ENCODE results near the gene HCRTR1. TPM values are rescaled to one million over a fixed set of nuclear protein-coding genes. Genes with fewer than 3 reads are reported as not detected.

HCRTR1 gene
- total RNA-seq, 1 experiment from 2014 or later = not detected

GRCh38 chr1:31667065-31667785 lies 49.7 kb downstream of the HCRTR1 start:
- no peaks in the 10 kb centered on the region for H3K27me3 ChIP-seq (ENCODE audit: control insufficient read depth, insufficient read depth, low read length)
- H3K36me3 ChIP-seq (replicated peaks; ENCODE audit: control insufficient read depth, insufficient read depth, low read length) = no peaks in the 10 kb centered on the region
- no peak overlapping the region for H3K4me3 ChIP-seq (ENCODE audit: insufficient read depth, low read depth, low read length)
- DNase-seq = no peak

- DNase-seq = no peak
- Histone ChIP-seq H3K4me3 (ENCODE audit: insufficient read depth, low read depth, low read length) (no peak overlapping the region), H3K27me3 (ENCODE audit: control insufficient read depth, insufficient read depth, low read length) (no peaks in the 10 kb centered on the region), H3K36me3 (replicated peaks; ENCODE audit: control insufficient read depth, insufficient read depth, low read length) (no peaks in the 10 kb centered on the region)
Observed at GRCh38 chr1:31668303-31668883, 50.9 kb downstream of the HCRTR1 start.

GRCh38 chr1:31669433-31669785 lies 51.9 kb downstream of the HCRTR1 start:
- Histone ChIP-seq H3K36me3 (replicated peaks; ENCODE audit: control insufficient read depth, insufficient read depth, low read length) (no peaks in the 10 kb centered on the region), H3K27me3 (ENCODE audit: control insufficient read depth, insufficient read depth, low read length) (no peaks in the 10 kb centered on the region), H3K4me3 (ENCODE audit: insufficient read depth, low read depth, low read length) (no peak overlapping the region)
- DNase-seq = no peak

- Histone ChIP-seq H3K27me3 (ENCODE audit: control insufficient read depth, insufficient read depth, low read length) (no peaks in the 10 kb centered on the region), H3K36me3 (replicated peaks; ENCODE audit: control insufficient read depth, insufficient read depth, low read length) (no peaks in the 10 kb centered on the region), H3K4me3 (ENCODE audit: insufficient read depth, low read depth, low read length) (no peak overlapping the region)
- DNase-seq = peak; percentile 78
Observed at GRCh38 chr1:31669786-31670592, 52.5 kb downstream of the HCRTR1 start.

- no peak for DNase-seq
- no peak overlapping the region for H3K4me3 ChIP-seq (ENCODE audit: insufficient read depth, low read depth, low read length)
- H3K27me3 ChIP-seq (ENCODE audit: control insufficient read depth, insufficient read depth, low read length) = no peaks in the 10 kb centered on the region
- no peaks in the 10 kb centered on the region for H3K36me3 ChIP-seq (replicated peaks; ENCODE audit: control insufficient read depth, insufficient read depth, low read length)
Observed at GRCh38 chr1:31670593-31670964, 53.1 kb downstream of the HCRTR1 start.

- Histone ChIP-seq H3K27me3 (ENCODE audit: control insufficient read depth, insufficient read depth, low read length) (no peaks in the 10 kb centered on the region), H3K36me3 (replicated peaks; ENCODE audit: control insufficient read depth, insufficient read depth, low read length) (no peaks in the 10 kb centered on the region), H3K4me3 (ENCODE audit: insufficient read depth, low read depth, low read length) (no peak overlapping the region)
- peak; percentile 52 for DNase-seq
Observed at GRCh38 chr1:31671147-31671546, 53.7 kb downstream of the HCRTR1 start.

- no peaks in the 10 kb centered on the region for H3K27me3 ChIP-seq (ENCODE audit: control insufficient read depth, insufficient read depth, low read length)
- no peak for DNase-seq
- no peaks in the 10 kb centered on the region for H3K36me3 ChIP-seq (replicated peaks; ENCODE audit: control insufficient read depth, insufficient read depth, low read length)
- no peak overlapping the region for H3K4me3 ChIP-seq (ENCODE audit: insufficient read depth, low read depth, low read length)
Observed at GRCh38 chr1:31671561-31672201, 54.2 kb downstream of the HCRTR1 start.

GRCh38 chr1:31672986-31673385 lies 55.5 kb downstream of the HCRTR1 start:
- DNase-seq = peak; percentile 66
- Histone ChIP-seq H3K27me3 (ENCODE audit: control insufficient read depth, insufficient read depth, low read length) (no peaks in the 10 kb centered on the region), H3K4me3 (ENCODE audit: insufficient read depth, low read depth, low read length) (no peak overlapping the region), H3K36me3 (replicated peaks; ENCODE audit: control insufficient read depth, insufficient read depth, low read length) (no peaks in the 10 kb centered on the region)

- no peak for DNase-seq
- H3K27me3 ChIP-seq (ENCODE audit: control insufficient read depth, insufficient read depth, low read length) = no peaks in the 10 kb centered on the region
- no peak overlapping the region for H3K4me3 ChIP-seq (ENCODE audit: insufficient read depth, low read depth, low read length)
- H3K36me3 ChIP-seq (replicated peaks; ENCODE audit: control insufficient read depth, insufficient read depth, low read length) = no peaks in the 10 kb centered on the region
Observed at GRCh38 chr1:31673433-31673832, 55.9 kb downstream of the HCRTR1 start.

- Histone ChIP-seq H3K4me3 (ENCODE audit: insufficient read depth, low read depth, low read length) (no peak overlapping the region), H3K27me3 (ENCODE audit: control insufficient read depth, insufficient read depth, low read length) (no peaks in the 10 kb centered on the region), H3K36me3 (replicated peaks; ENCODE audit: control insufficient read depth, insufficient read depth, low read length) (no peaks in the 10 kb centered on the region; the same call in 1 of the 2 replicates)
- peak; percentile 64 for DNase-seq
Observed at GRCh38 chr1:31674626-31675025, 57.1 kb downstream of the HCRTR1 start.

GRCh38 chr1:31675161-31675560 lies 57.7 kb downstream of the HCRTR1 start:
- Histone ChIP-seq H3K4me3 (ENCODE audit: insufficient read depth, low read depth, low read length) (no peak overlapping the region), H3K27me3 (ENCODE audit: control insufficient read depth, insufficient read depth, low read length) (no peaks in the 10 kb centered on the region), H3K36me3 (replicated peaks; ENCODE audit: control insufficient read depth, insufficient read depth, low read length) (no peaks in the 10 kb centered on the region; the same call in 1 of the 2 replicates)
- DNase-seq = no peak

- Histone ChIP-seq H3K27me3 (ENCODE audit: control insufficient read depth, insufficient read depth, low read length) (no peaks in the 10 kb centered on the region), H3K36me3 (replicated peaks; ENCODE audit: control insufficient read depth, insufficient read depth, low read length) (no peaks in the 10 kb centered on the region; the same call in 1 of the 2 replicates), H3K4me3 (ENCODE audit: insufficient read depth, low read depth, low read length) (no peak overlapping the region)
- no peak for DNase-seq
Observed at GRCh38 chr1:31675756-31676155, 58.3 kb downstream of the HCRTR1 start.

All from H7 (cell line).